GM19397 (cell line): ENCODE results near the gene ZSWIM6.

Experiments used
- ATAC-seq: cut with Tn5 transposase; IDR thresholded peaks from one replicate; pipeline ENCODE4 v1.9.1; 2021; ENCODE audit warnings: mild to moderate bottlenecking, moderate library complexity; ENCODE audit not compliant: unreplicated experiment

ZSWIM6 gene

DNA sequence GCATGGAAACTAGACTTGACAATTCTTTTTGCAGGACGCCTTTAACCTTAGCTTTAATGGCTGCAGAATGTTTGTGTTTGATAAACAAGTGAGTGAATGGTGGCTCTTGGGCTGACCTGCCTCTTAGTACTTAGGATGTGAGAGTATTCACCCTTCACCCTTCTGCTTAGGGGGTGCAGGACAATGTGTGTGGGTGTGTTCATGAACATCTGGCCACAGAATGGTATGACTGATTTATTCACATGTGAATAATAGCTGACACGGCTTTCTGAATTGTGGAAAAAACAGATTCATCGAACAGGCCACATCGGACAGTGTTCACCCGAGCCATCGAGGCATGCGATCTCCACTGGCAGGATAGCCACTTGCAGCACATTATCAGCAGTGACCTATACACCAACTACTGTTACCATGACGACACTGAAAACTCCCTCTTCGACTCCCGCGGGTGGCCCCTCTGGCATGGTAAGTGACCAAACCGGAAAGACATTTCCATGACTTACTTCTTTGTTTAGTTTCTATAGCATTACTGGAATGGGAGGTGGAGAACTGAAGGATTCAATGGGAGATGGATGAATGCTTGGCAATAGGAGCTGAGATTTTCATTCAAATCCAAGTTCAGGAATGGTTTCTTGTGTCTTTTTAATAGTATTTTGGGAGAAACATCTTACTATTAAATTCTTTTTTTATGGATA is 193.6 kb downstream of the ZSWIM6 start:
- no peak for ATAC-seq

DNA sequence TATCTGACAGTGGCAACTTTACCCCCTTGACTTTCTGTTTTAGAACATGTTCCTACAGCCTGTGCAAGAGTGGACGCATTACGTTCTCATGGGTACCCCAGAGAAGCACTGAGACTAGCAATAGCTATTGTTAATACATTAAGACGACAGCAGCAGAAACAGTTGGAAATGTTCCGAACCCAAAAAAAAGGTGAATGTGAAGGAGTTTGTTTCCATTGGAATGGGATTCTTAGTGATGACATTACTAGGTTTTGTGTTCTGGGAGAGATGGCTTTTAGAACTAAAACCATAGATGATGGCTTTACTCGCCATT is 194.1 kb downstream of the ZSWIM6 start:
- ATAC-seq: no peak

DNA sequence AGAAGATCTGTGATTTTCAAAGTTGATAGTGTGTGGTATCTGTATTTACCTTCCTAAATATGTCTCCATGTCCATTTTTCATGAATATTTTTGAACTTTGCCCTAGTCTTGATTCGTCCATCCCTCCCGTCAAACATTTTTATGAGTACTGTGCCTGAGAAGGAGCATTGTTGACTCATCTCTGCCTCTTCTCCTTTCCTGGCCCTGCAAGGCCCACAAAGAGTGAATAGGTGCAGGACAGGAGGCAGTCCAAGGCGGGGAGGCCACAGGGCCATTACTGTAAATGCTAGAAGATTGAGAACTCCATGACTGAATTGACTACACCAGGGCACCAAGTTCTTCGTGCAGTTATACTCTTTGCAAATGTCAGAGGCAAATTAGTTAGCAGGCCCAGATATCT is 200.9 kb downstream of the ZSWIM6 start:
- ATAC-seq: no peak

DNA sequence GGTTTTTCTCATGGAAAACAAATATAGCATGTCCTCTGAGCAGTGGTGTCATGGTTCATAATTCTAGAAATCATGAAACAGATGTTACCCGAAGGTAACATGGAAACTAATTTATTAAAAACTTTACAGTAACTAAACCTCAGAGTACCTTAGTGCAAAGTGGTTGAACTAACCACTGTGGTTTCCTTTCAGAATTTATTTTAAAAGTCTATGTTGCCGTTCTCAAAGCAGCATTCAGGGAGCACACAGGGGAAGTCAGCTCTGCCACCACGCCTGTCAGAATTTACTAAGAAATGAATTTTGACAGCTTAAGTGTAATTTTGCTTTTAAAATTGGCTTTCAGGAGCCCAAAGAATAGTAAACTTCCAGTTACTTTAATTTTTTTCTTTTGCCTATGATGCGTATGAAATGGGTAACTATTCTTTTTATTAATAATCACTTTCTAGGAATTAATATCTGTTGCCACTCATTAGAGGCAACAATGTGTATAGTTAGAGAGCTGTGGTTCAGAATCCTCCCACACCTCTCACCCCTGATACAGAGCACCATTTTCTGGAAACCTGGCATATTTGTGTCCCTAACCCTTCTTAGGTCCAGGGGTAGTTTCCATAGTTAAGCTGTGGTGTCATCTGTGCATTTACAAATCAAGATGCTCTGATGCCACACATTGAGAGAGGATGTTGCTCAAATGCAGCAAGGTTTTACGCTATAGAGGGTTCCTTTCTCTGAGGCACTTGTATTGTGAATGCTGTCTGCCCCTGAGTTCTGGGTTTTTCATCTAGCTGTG is 202.6 kb downstream of the ZSWIM6 start:
- peak; percentile 95 for ATAC-seq

DNA sequence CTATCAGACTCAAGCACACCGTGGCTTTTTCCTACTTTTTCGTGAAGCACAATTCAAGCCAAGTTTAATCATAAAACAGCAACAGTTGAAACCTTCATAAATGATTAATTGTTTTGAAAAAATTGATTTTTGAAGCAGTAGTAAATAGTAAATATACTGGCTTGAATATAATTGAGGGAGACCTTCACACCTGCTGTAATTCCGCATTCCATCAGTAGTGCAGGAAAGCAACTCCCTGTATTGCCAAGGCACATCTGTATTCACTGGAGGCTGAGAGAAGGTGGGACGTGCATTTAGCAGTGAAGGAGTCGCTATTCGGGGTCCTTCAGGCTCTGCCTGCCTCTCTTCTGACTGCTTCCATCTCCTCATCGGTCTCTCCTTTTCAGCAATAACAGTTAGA is 203.8 kb downstream of the ZSWIM6 start:
- no peak for ATAC-seq

DNA sequence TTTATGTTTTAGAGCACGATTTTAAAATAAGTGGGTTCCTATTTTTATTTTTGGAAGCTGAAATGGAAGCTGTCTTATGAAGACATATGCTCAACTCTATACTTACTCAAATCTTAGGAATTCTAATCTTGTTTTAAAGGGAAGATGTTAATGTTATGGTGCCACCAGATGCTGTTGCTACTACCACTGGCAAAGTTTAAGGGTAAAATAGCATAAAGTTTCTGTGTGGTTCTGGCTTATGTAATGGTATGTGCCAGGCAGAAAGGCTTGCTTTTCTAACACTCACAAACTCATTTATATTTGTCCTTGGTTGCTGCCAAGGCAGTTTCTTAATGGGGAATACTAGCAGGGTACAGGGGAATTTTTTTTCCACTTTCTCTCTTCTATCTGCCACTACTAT is 204.9 kb downstream of the ZSWIM6 start:
- no peak for ATAC-seq

DNA sequence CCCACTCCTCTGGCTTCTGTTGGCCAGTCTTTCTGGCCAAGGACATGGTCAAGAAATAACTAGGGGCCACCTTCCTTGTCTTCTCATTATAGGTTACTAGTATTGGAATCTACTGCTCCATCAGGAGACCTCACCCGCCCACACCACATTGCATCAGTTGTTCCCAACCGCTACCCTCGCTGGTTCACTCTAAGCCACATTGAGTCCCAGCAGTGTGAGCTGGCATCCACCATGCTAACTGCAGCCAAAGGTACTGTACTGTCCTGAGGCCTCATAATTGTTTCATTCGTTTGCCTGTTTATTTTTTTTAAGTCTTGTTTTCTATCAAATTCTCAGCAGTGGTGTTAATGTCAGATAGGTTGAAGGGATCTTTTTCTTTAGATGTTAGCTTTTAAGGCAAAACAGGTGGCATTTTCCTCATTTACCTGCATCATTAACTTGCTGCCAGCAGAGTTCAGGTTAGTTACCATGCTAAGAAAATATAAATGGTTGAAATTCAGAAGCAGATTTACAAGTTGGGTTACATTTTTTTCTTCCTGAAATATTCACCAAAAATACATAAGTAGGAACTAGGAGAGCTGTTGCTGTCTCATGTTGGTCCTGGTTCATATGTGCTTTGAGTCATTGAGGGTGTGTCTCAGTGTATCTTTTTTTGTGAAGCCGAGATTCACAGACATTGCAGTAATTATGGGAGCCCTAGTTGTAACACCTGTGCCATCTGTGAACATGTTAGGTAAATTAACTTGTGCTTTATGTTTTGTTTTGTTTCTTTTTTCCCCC is 206.9 kb downstream of the ZSWIM6 start:
- ATAC-seq: no peak

DNA sequence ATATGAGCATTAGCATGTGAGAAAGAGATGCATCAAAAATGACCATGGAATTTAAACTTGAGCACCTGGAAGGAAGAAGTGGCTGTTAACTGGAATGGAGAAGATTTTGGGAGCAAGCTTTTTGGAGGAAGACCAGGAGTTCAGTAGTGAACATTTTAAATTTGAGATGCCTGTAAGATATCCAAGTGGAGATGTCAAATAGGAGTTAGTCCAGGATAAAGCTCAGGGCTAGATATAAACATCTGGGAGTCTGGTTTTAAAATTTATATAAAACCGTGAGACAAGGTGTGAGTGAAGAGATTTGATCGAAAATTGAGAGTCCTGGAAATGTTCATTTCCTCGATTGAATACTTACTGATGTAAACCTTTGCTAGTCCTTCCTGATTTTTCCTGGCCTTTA is 217.5 kb downstream of the ZSWIM6 start:
- ATAC-seq: no peak

DNA sequence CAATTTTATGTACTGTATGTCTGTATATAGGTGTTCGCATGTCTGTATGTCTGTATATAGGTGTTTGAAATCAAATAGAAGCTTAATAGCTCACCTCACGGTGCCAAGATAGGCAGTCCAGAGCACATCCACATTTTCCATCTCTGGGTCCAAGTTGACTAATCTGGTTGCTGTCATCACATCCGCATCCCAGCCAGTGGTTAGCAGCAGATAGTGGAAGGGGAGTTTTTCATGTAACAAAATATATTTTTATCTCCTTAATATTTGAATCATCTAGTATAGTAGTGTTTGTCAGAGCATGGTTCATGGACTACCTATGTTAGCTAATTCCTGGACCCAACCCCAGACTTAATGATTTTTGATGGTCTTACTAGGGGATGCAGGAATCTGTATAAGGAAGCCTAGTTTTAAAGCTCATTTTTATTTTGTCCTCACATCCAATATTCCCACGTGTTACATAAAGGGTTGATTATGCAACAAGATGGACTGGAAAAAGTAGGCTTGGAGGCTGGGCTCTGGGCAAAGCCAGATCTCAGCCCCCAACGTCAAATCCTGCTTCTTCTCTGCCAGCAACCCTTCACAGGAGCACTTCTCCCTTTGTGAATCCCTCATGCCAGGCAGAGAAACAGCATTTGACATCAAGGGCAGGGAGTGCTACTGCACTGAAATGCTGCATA is 219.7 kb downstream of the ZSWIM6 start:
- no peak for ATAC-seq

DNA sequence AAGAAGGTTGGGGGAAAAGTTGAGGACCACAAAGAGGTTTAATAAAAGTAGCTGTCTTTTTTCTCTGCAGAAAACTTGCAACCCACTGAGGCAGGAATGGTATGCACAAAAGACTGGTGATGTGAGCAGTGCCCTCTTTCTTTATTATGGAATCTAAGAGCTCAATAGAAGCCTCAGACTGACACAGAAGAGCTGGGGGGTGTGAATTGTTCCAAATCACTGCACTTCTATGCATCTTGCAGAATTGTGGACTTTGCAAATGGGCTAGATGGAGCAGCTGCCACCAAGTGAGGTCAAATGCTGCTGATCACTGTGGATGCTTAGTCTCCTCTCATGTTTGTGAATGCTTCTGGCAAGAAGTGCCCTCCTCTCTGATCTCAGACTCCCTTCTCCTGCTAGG is 227.1 kb downstream of the ZSWIM6 start:
- no peak for ATAC-seq

DNA sequence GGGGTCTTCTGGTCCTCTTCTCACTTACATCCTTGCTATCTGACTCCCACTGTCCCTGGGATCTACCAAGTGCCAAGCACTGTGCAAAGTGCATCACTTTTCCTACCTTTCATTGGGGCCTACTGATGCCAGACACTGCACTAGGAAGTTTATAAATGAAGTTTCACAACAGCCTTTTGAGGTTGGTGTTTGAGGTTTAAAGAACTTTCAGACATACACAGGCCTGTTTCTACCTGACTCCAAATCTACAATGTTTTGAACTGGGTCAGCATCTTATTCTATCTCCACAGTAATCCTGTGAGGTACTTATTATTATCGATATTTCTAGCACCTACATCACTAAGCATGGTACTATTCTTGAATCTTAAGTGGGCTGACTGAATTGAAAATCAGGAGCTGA is 227.7 kb downstream of the ZSWIM6 start:
- ATAC-seq: no peak

DNA sequence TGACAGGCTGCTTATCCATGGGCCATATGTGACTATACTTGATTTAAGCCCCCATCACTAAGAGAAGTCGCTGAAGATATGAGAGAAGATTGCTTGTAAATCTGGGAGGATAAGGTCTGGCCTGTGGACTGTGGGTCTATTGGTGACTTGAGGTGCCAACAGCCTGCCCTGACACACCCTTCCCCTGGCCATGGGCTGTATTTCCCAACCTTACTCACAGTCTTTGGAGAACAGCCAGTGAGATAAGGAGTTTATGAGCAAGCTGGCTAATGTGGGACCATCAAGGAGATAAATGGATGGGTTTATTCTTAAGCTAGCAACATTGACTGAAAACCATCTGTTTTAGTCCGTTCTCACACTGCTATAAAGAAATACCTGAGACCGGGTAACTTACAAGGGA is 231.3 kb downstream of the ZSWIM6 start:
- no peak for ATAC-seq

DNA sequence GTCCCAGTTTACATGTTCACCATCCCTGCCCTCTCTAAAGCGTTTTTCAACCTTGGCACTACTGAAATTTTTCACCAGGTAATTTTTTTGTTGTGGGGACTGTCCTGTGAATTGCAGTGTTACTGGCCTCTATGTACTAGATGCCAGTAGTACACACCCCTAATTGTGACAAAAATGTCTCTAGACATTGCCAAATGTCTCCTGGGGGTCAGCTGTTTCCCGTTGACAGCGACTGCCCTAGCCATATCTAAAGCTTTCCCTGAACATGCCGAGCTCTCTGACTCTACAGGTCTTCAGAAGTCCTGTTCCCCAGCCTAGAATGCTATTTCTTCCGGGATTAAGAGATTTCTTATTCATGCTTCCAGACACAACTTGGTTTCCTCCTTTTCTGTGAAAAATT is 235.3 kb downstream of the ZSWIM6 start:
- ATAC-seq: no peak

DNA sequence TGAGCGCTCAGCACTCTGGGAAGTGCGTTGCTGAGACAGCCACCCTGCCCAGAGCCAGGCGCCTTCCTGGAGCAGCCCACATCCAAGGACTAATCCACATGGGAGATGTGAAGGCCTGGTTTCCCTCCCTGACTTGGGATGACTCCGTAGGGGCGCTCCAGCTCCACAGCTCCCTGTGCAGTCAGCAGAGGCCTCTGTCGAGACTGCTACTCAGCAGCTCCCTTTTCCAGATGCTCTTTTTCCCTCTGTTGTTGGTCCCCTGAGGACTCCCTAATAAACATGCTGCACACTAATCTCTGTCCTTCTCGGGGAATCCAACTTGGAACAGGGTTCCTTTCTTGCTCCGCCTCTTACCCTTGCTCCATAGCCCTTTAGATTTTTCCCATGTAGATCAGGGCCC is 237.3 kb downstream of the ZSWIM6 start:
- no peak for ATAC-seq

DNA sequence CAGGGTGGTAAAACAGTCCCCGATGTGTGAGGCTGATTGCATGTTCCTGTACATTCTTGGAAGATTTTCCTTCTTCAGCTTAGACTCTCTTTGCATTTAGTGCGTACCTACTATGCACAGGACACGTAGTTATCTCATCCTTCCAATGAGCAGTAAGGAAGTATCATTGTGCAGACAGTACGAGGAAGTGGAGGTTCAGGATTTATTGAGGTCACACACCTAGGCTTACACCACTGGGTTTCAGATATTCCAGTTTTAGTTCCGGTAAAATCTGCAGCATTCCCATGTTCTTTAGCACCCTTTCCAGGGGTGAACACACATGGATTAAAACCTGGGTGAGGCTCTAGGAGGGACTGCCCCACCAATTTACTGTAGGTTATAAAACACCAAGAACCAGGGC is 238.7 kb downstream of the ZSWIM6 start:
- no peak for ATAC-seq

DNA sequence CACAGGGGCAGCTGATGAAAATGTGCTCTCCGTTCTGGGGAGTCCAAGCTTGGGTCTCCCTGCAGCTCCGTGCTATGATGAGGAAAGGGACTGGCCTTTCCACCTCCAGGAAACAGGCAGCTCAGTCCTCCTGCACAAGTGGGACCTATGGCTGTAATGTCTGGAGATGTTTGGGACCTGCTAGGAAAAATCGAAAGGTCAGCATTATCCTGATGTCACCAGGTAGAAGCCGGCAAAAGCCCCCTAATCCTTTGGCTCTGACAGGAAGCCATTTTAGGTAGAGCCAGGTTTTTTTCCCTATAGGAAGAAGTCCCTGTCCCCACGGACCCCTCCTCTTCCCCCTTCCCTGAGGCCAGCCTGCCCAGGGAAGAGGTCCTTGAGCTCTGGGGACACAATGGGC is 240.9 kb downstream of the ZSWIM6 start:
- no peak for ATAC-seq

DNA sequence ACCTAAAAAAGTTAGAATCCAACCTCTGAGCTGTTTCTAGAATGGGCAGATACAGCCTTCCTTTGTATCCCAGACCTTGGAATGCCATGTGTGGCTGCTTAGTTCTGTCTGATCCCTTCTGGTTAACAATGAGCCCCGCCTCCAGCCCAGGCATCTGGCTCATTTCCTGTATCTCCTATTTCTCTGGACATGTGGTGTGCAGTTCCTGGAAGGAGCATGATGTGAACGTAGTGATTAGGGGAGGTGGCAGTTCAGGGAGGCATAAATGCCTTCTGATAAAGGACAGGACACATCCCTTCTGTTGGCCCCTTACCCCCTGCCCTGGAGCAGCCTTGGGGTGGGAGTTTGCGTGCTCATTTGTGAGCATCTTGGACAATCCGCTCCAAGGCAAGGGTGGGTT is 243.0 kb downstream of the ZSWIM6 start:
- ATAC-seq: no peak

DNA sequence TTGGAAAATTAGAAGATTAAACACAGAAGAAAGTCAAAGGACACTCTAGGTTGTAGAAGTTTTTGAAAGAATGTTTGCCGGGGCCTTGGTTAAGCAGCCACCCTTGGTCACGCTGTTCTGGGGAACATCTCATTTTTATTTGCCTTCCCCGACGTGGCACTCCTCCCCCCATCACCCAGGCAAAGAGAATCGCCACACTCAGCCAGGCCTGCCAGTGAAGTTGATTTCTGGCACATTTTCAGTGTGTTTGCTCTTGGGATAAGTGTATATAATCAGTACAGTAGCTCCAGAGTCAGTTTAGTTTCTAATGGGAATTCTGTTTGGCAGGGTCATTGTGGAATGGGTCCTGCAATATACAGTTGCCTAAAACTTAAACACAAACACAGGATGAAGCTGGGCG is 243.5 kb downstream of the ZSWIM6 start:
- ATAC-seq: no peak

DNA sequence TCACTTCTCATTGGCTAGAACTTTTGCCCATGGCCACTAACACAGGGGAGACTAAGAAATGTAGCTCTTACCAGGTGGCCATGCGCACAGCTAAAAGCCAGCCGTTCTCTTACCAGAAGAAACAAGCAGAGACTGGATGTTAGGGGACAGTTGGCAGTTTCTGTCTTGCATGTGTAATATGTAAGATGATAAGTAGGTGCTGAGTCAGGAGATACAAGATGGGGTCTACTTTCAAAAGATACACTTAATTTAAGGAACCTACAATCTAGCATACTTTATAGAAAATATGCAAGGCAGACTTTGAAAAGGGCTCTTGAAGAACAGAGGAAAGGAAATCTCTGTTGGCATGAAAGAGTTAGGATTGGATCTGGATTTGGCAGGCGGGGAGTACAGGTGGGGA is 244.5 kb downstream of the ZSWIM6 start:
- no peak for ATAC-seq

DNA sequence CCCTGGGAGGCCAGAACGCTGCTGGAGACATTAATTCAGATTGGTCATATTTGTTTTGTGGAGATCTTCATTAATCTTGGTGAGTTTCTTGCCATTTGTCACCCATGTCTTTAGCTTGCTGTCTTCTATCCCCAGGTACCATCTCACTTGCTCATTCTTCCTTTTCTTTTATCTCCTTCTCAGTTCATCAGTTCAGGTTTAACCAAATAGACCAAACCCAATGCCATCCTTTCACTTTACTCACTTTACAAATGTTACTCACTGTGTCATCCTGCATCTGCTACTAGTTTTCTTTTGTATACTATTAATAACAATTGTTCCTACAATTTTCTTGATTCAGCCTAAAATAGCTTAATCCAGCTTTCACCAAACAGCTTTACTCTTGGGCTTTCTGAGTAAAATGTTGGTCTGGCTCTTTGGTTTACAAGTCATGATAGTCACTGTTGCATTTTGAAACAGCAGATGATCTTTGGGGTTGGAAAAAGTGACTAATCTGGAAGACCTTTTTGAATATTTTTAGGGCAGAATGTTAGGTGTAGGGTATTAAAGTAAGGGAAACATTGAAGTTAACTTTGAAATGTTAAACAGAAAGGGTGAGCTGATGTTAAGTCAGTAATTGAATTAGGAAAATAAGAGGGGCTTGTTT is 246.9 kb downstream of the ZSWIM6 start:
- ATAC-seq: no peak

DNA sequence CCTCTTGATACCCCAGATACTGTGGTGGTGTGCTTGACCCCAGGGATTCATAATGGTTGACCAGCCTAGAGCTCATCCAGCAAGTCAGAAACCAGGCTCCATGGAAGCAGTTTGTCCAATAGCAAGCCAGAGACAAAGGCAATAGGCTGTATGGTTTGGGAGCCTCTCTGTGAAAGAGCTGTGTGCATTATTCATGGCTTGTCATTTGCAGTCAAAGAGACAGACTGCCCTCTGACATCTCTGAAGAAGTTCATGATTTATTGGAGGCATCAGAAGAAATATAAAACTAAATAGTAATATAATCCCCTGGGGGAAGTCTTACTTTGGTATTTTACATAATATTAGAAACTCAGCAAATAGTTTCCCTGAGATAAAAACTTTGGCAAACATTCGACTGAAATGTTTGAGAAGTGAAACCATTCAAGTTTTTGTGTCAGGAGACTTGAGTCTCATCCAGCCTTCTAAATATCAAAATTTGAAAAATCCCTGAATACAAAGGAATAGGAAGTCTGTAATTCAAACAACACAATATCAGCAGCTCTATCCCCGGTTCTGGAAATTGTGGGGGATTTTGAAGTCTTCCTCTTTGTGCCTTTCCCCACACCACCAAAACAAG is 250.3 kb downstream of the ZSWIM6 start:
- no peak for ATAC-seq
